Stomach (tissue), 9 donors: ENCODE measurements around the gene TFF1. TPM values are rescaled to one million over a fixed set of nuclear protein-coding genes. Genes with fewer than 3 reads are reported as not detected.

Experiments
- DNase-seq, 2 donors: peaks; one replicate each; pipeline versions ENCODE4 v3.0.0 to v3.0.0-alpha.2; 2013 to 2019
- H3K27ac ChIP-seq, 5 donors: fragments of 200-600 bp in 4 of 5; sonication (generic) in 4 of 5; one replicate each; pipeline ENCODE4 v1.5.1; 2013 to 2019; ENCODE audit warnings: mild to moderate bottlenecking in 1 of 5, moderate library complexity in 1 of 5
- H3K27me3 ChIP-seq, 3 donors: fragments of 200-600 bp; sonication (generic); one replicate each; pipeline ENCODE4 v1.5.1; 2017 to 2019; ENCODE audit warnings: mixed run types in 1 of 3
- H3K36me3 ChIP-seq, 4 donors: fragments of 200-600 bp; sonication (generic); 1 replicate in 3 of 4; 2 replicates in 1 of 4; pipeline ENCODE4 v1.5.1; 2016 to 2019
- H3K4me1 ChIP-seq, 4 donors: fragments of 200-600 bp; sonication (generic); one replicate each; pipeline ENCODE4 v1.5.1; 2016 to 2019
- H3K4me3 ChIP-seq, 4 donors: fragments of 200-600 bp; sonication (generic) in 3 of 4; one replicate each; pipeline ENCODE4 v1.5.1; 2016 to 2019; ENCODE audit warnings: mild to moderate bottlenecking in 1 of 4
- H3K9me3 ChIP-seq, 4 donors: fragments of 200-600 bp; sonication (generic); one replicate each; pipeline ENCODE4 v1.5.1; 2016 to 2019
- CTCF ChIP-seq, 7 experiments: fragments of 450-650 bp in 4 of 7; fragments of 200-600 bp in 3 of 7; sonication (generic) in 3 of 7; IDR thresholded peaks; one replicate each; pipeline ENCODE4 v1.5.1; 2016 to 2019; ENCODE audit warnings: antibody characterized with exemption in 7 of 7, control low read depth in 2 of 7, mild to moderate bottlenecking in 1 of 7
- EP300 ChIP-seq: sonication (generic); formaldehyde crosslinking; IDR thresholded peaks from one replicate; pipeline ENCODE4 v1.6.1; 2017; ENCODE audit warnings: antibody characterized with exemption
- POLR2A ChIP-seq, 4 donors: fragments of 450-650 bp; IDR thresholded peaks; one replicate each; pipeline ENCODE4 v1.6.1; 2016; ENCODE audit warnings: antibody characterized with exemption in 4 of 4, control low read depth in 2 of 4, mild to moderate bottlenecking in 1 of 4, moderate library complexity in 1 of 4
- POLR2AphosphoS5 ChIP-seq, 3 donors: sonication (generic); formaldehyde crosslinking; IDR thresholded peaks; one replicate each; pipeline ENCODE4 v1.6.1; 2016; ENCODE audit warnings: antibody characterized with exemption in 3 of 3
- WGBS, 5 donors: extraction: QIAGEN DNeasy Blood & Tissue Kit in 3 of 5; methylation state at CpG; one replicate each; pipeline versions ENCODE4 v1.1.5 to v1.1.7; 2013 to 2018; 5-methylcytosine and 5-hydroxymethylcytosine counted together
- intact Hi-C: fragments of 100-400 bp; cut with DNase I; formaldehyde crosslinking; loops from one replicate; pipeline ENCODE4 v1.15.1; 2023; ENCODE audit warnings: low total_unique reads
- polyA plus RNA-seq, 3 donors: library from polyadenylated mRNA; stranded (reverse); fragments of 200-250 nt; gene quantifications; one replicate each; pipeline ENCODE4 v1.2.3, GENCODE V29; 2013
- total RNA-seq, 5 donors: library from RNA; depleted of rRNA; stranded (reverse); fragments of >200 nt; gene quantifications; one replicate each; pipeline versions ENCODE4 v1.1.0 to v1.2.3, GENCODE V29; 2014 to 2016
- donor health status: healthy with polysubstance abuse.
- donor health status: Bipolar disorder and iron deficiency.
- donor health status: healthy.

TFF1 gene
- total and polyA plus RNA-seq, 8 donors, result 62.4 to 10,944 (median 721) TPM; not detected in 1

- no peak overlapping the region for H3K27ac ChIP-seq
- 89 to 94% (median 93%) methylated on average over 30 of the region's 30 CpGs for WGBS, 5 donors
- DNase-seq, result no peak
- peaks cover 0 to 18% (median 0%) of the 10 kb centered on the region in 3 donors for H3K27me3 ChIP-seq
- TF ChIP-seq EP300, result no peak
- TF ChIP-seq POLR2A (IDR thresholded peaks at IDR 0.05), result no peak
- no peak for TF ChIP-seq CTCF (IDR thresholded peaks at IDR 0.05)
- no peak for TF ChIP-seq POLR2AphosphoS5 (IDR thresholded peaks at IDR 0.05)
- H3K9me3 ChIP-seq, result no peaks in the 10 kb centered on the region
- H3K36me3 ChIP-seq, result no peaks in the 10 kb centered on the region
- peak overlapping the region in 2 of 4 donors; percentile 18 to 26 for H3K4me3 ChIP-seq
- peaks cover 0 to 11% (median 2%) of the 10 kb centered on the region in 4 donors for H3K4me1 ChIP-seq
- intact Hi-C loops, result loop anchor here (10.0 kb wide), 1 partner anchor 98 kb away; no protein-coding TSS in a partner anchor
Measured at GRCh38 chr21:42346866-42347600, 19.3 kb downstream of the TFF1 start.

- Histone ChIP-seq H3K4me3 (peak overlapping the region in 1 of 4 donors; percentile 18), H3K27me3 (peaks cover 0 to 18% (median 0%) of the 10 kb centered on the region in 3 donors), H3K9me3 (no peaks in the 10 kb centered on the region), H3K4me1 (peaks cover 0 to 11% (median 0%) of the 10 kb centered on the region in 4 donors), H3K27ac (no peak overlapping the region), H3K36me3 (no peaks in the 10 kb centered on the region)
- WGBS, 5 donors, result 90 to 95% (median 94%) methylated on average over 9 of the region's 9 CpGs
- no peak for DNase-seq
- TF ChIP-seq EP300, result no peak
- TF ChIP-seq POLR2AphosphoS5 (IDR thresholded peaks at IDR 0.05), result no peak
- no peak for TF ChIP-seq CTCF (IDR thresholded peaks at IDR 0.05)
- TF ChIP-seq POLR2A (IDR thresholded peaks at IDR 0.05), result no peak
- intact Hi-C loops, result loop anchor here (10.0 kb wide), 1 partner anchor 98 kb away; no protein-coding TSS in a partner anchor
Measured at GRCh38 chr21:42346441-42346840, 19.9 kb downstream of the TFF1 start.

GRCh38 chr21:42344631-42345030, 21.7 kb downstream of the TFF1 start:
- Histone ChIP-seq H3K27me3 (peaks cover 0 to 18% (median 0%) of the 10 kb centered on the region in 3 donors), H3K4me3 (no peak overlapping the region), H3K4me1 (no peaks in the 10 kb centered on the region), H3K27ac (no peak overlapping the region), H3K36me3 (no peaks in the 10 kb centered on the region), H3K9me3 (no peaks in the 10 kb centered on the region)
- WGBS, 5 donors, result 63 to 86% (median 77%) methylated on average over 4 of the region's 4 CpGs
- no peak for DNase-seq
- intact Hi-C loops, result loop anchor here (10.0 kb wide), 1 partner anchor 100 kb away; no protein-coding TSS in a partner anchor
- TF ChIP-seq POLR2AphosphoS5 (IDR thresholded peaks at IDR 0.05) (no peak), CTCF (IDR thresholded peaks at IDR 0.05) (no peak), POLR2A (IDR thresholded peaks at IDR 0.05) (no peak), EP300 (no peak)

GRCh38 chr21:42343963-42344510, 22.3 kb downstream of the TFF1 start:
- no peak for DNase-seq
- no peaks in the 10 kb centered on the region for H3K4me1 ChIP-seq
- TF ChIP-seq POLR2A (IDR thresholded peaks at IDR 0.05) (no peak), EP300 (no peak), POLR2AphosphoS5 (IDR thresholded peaks at IDR 0.05) (no peak), CTCF (IDR thresholded peaks at IDR 0.05) (no peak)
- WGBS, 5 donors, result 78 to 92% (median 91%) methylated on average over 9 to 11 of the region's 11 CpGs
- peaks cover 0 to 12% (median 0%) of the 10 kb centered on the region in 3 donors for H3K27me3 ChIP-seq
- H3K9me3 ChIP-seq, result no peaks in the 10 kb centered on the region
- H3K27ac ChIP-seq, result no peak overlapping the region
- no peak overlapping the region for H3K4me3 ChIP-seq
- intact Hi-C loops, result loop anchor here (10.0 kb wide), 1 partner anchor 101 kb away; no protein-coding TSS in a partner anchor
- H3K36me3 ChIP-seq, result no peaks in the 10 kb centered on the region
